IPS-20b (cell line): ENCODE data around the gene NEDD9.

Experiments used
- H3K27ac ChIP-seq: one replicate; pipeline ENCODE4 v1.5.1; 2013; ENCODE audit warnings: low read length
- H3K27me3 ChIP-seq: 2 replicates; pipeline ENCODE4 v1.6.1; 2013; ENCODE audit warnings: mild to moderate bottlenecking, low read length, inconsistent platforms; ENCODE audit not compliant: insufficient read depth
- H3K36me3 ChIP-seq: 2 replicates; pipeline ENCODE4 v1.6.1; 2013; ENCODE audit warnings: low read depth, mild to moderate bottlenecking, inconsistent platforms, low read length, moderate library complexity; ENCODE audit not compliant: insufficient read depth
- H3K4me1 ChIP-seq: 2 replicates; pipeline ENCODE4 v1.6.1; 2013; ENCODE audit warnings: mild to moderate bottlenecking, control low read depth, inconsistent platforms, low read length, moderate library complexity; ENCODE audit not compliant: insufficient read depth
- H3K4me3 ChIP-seq: 2 replicates; pipeline ENCODE4 v1.5.1; 2013; ENCODE audit warnings: mild to moderate bottlenecking, low read length, inconsistent platforms
- H3K9ac ChIP-seq: 2 replicates; pipeline ENCODE4 v1.6.1; 2013; ENCODE audit warnings: low read depth, mild to moderate bottlenecking, inconsistent platforms, low read length, moderate library complexity
- H3K9me3 ChIP-seq: 2 replicates; pipeline ENCODE4 v1.6.1; 2013; ENCODE audit warnings: mild to moderate bottlenecking, low read depth, low read length, inconsistent platforms; ENCODE audit not compliant: insufficient read depth

NEDD9 gene

DNA sequence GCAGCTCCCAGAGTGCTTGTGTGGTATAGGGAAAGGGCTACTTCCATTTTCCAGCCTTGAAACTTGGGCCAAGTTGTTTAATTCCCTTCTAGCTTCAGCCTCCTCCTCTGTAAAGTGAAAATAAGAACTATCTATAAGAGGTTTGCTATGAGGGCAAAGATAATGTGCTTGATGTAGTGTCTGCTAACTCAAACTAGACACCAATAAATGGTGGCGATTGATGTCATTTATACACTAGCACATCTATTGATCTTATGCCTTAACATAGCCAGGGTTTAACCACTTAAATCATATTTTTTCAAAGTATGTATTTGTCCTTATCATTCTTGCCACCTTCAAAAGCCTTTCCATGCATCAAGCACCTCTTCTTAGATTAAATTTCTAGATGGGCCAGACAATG is 55.2 kb downstream of the NEDD9 start:
- Histone ChIP-seq H3K36me3 (no peaks in the 10 kb centered on the region; the same call in 1 of the 2 replicates), H3K9me3 (peaks cover 11% of the 10 kb centered on the region; the same call in 1 of the 2 replicates), H3K9ac (no peak overlapping the region), H3K27ac (no peak overlapping the region), H3K4me1 (peaks cover 15% of the 10 kb centered on the region; the same call in 1 of the 2 replicates), H3K4me3 (no peak overlapping the region), H3K27me3 (no peaks in the 10 kb centered on the region)

GRCh38 chr6:11174242-11174611 is 58.2 kb downstream of the NEDD9 start:
- Histone ChIP-seq H3K4me1 (peaks cover 8% of the 10 kb centered on the region; the same call in 1 of the 2 replicates), H3K9ac (no peak overlapping the region), H3K27ac (no peak overlapping the region), H3K27me3 (no peaks in the 10 kb centered on the region), H3K36me3 (no peaks in the 10 kb centered on the region), H3K9me3 (no peaks in the 10 kb centered on the region), H3K4me3 (no peak overlapping the region)

- H3K9me3 ChIP-seq = no peaks in the 10 kb centered on the region
- H3K4me1 ChIP-seq = peaks cover 3% of the 10 kb centered on the region; the same call in 1 of the 2 replicates
- no peaks in the 10 kb centered on the region for H3K27me3 ChIP-seq
- H3K9ac ChIP-seq = no peak overlapping the region
- H3K4me3 ChIP-seq = no peak overlapping the region
- H3K27ac ChIP-seq = no peak overlapping the region
- H3K36me3 ChIP-seq = no peaks in the 10 kb centered on the region
Observed at GRCh38 chr6:11172501-11173327, 59.8 kb downstream of the NEDD9 start.

GRCh38 chr6:11171952-11172351 is 60.5 kb downstream of the NEDD9 start:
- Histone ChIP-seq H3K9me3 (no peaks in the 10 kb centered on the region), H3K4me1 (peaks cover 3% of the 10 kb centered on the region; the same call in 1 of the 2 replicates), H3K4me3 (no peak overlapping the region), H3K36me3 (no peaks in the 10 kb centered on the region), H3K27me3 (no peaks in the 10 kb centered on the region), H3K9ac (no peak overlapping the region), H3K27ac (no peak overlapping the region)

DNA sequence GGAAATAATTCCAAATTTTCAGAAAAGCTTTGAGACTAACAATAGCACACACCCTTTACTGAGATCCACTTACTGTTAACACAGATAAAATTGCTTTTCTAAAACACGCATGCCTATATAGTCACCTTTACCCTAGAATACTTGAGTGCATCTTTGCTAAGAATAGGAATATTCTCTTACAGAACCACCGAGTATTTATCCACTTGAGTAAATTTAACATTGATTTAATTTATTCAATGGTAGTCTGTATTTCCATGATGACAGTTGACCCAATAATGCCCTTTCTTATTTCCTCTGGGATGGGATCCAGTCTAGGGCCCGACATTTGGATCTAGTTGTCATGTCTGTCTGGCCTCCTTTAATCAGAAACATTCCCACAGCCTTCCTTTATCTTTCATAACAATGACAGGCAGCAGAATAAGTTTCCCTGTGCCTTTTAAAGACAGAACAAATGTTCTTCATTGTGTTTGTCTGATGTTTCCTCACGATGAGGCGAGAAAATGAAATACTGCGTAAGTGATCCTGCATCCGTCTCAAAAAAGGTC is 64.3 kb downstream of the NEDD9 start:
- Histone ChIP-seq H3K4me3 (no peak overlapping the region), H3K4me1 (peaks cover under 1% of the 10 kb centered on the region; the same call in 1 of the 2 replicates), H3K27ac (no peak overlapping the region), H3K27me3 (no peaks in the 10 kb centered on the region), H3K9ac (no peak overlapping the region), H3K36me3 (no peaks in the 10 kb centered on the region), H3K9me3 (no peaks in the 10 kb centered on the region)

GRCh38 chr6:11166948-11167347 is 65.5 kb downstream of the NEDD9 start:
- no peaks in the 10 kb centered on the region for H3K36me3 ChIP-seq
- peaks cover 3% of the 10 kb centered on the region; the same call in 1 of the 2 replicates for H3K4me1 ChIP-seq
- H3K4me3 ChIP-seq = no peak overlapping the region
- H3K9ac ChIP-seq = no peak overlapping the region
- H3K27me3 ChIP-seq = no peaks in the 10 kb centered on the region
- no peak overlapping the region for H3K27ac ChIP-seq
- H3K9me3 ChIP-seq = no peaks in the 10 kb centered on the region

- no peaks in the 10 kb centered on the region for H3K36me3 ChIP-seq
- H3K4me3 ChIP-seq = no peak overlapping the region
- H3K27me3 ChIP-seq = no peaks in the 10 kb centered on the region
- H3K27ac ChIP-seq = no peak overlapping the region
- no peaks in the 10 kb centered on the region for H3K9me3 ChIP-seq
- no peak overlapping the region for H3K9ac ChIP-seq
- peaks cover 15% of the 10 kb centered on the region for H3K4me1 ChIP-seq
Observed at GRCh38 chr6:11164717-11165646, 67.5 kb downstream of the NEDD9 start.

DNA sequence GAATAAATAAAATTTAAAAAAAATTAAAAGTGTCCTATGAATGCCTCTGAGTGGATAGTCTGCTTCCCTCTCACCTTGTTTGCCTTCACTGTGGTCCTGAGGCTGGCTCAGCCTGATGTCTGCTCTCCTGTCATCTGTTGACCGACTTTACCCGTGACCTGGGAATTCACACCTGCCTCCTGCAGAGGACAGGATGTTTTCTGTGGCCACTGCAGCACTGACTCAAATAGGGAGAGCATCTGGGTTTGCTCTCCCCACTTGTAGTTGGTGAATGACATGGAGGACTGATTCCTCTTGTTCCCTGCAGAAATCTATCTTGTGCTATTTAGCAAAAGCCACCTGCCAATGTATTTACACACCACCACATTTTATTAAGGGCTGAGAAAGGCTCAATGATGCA is 68.5 kb downstream of the NEDD9 start:
- no peaks in the 10 kb centered on the region for H3K9me3 ChIP-seq
- no peak overlapping the region for H3K4me3 ChIP-seq
- no peak overlapping the region for H3K9ac ChIP-seq
- H3K27ac ChIP-seq = no peak overlapping the region
- H3K4me1 ChIP-seq = peaks cover 15% of the 10 kb centered on the region
- no peaks in the 10 kb centered on the region for H3K36me3 ChIP-seq
- no peaks in the 10 kb centered on the region for H3K27me3 ChIP-seq

GRCh38 chr6:11162262-11162661 is 70.2 kb downstream of the NEDD9 start:
- no peak overlapping the region for H3K9ac ChIP-seq
- H3K4me3 ChIP-seq = no peak overlapping the region
- H3K4me1 ChIP-seq = peaks cover 15% of the 10 kb centered on the region
- no peaks in the 10 kb centered on the region for H3K9me3 ChIP-seq
- H3K27me3 ChIP-seq = no peaks in the 10 kb centered on the region
- H3K36me3 ChIP-seq = no peaks in the 10 kb centered on the region
- no peak overlapping the region for H3K27ac ChIP-seq

DNA sequence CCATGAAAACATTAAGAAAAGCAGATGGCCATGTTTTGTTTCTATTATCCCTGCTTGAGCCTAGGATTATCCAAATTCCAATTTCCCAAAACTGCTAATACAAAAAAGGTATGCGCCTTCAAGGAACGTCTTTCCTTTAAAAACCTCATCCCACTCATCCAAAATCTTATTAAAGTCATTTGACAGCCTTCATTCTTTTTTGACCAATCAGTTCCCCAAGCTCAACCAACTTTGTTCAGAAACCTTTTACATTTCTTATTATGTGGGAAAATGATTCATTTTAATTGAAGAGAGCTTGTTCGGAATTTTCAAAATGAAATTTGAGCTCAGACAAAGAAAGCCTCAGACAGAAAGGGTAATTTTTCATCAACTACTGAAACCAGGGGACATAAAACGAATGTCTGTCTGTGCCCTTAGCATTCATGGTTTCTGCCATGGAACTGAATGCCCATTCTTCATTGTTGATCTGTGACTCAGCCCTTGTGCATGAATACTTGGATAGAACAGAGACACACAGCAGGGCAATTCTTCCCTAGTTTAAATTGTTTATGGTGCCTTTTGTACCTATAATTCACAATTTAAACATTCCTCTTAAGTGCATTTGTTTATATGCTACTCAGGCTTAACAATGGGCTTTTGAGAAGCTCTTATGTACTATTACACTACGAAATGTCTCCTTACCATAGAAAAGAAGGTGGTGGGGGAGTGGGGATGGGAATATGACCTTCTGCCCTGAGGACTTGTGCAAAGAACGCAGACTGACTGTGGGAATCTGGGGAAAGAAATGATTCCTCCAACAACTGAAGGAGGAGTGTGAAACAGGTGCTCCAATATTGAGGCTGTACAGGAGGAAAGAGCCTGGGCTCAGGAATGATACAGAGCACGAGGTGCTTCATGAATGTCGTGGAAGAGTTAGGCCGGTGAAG is 71.2 kb downstream of the NEDD9 start:
- peaks cover 15% of the 10 kb centered on the region for H3K4me1 ChIP-seq
- no peaks in the 10 kb centered on the region for H3K36me3 ChIP-seq
- H3K9ac ChIP-seq = no peak overlapping the region
- H3K27ac ChIP-seq = no peak overlapping the region
- no peaks in the 10 kb centered on the region for H3K9me3 ChIP-seq
- H3K4me3 ChIP-seq = no peak overlapping the region
- no peaks in the 10 kb centered on the region for H3K27me3 ChIP-seq

DNA sequence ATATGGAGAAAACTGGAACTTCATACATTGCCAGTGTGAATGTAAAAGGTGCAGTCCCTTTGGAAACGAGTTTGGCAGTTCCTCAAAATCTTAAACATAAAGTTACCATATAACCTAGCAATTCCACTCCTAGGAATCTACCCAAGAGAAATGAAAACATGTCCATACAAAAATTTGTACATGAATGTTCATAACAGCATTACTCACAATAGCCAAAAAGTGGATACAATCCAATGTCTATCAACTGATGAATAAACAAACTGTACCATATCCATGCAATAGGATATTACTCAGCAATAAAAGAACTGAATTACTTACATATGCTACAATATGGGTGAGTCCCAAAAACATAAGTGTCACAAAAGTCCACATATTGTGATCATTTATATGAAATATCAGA is 72.3 kb downstream of the NEDD9 start:
- no peaks in the 10 kb centered on the region for H3K9me3 ChIP-seq
- no peak overlapping the region for H3K9ac ChIP-seq
- H3K4me3 ChIP-seq = no peak overlapping the region
- no peak overlapping the region for H3K27ac ChIP-seq
- H3K4me1 ChIP-seq = peaks cover 15% of the 10 kb centered on the region
- H3K27me3 ChIP-seq = no peaks in the 10 kb centered on the region
- H3K36me3 ChIP-seq = no peaks in the 10 kb centered on the region
